Mucosa of rectum (tissue), 2 donors: Measurements from ENCODE around the gene KIFC3.
"Not testable (repeated sequence)": the region's sequence is repeated elsewhere in the genome, so short reads cannot be mapped to it uniquely, and the experiment has no call there.

Source experiments
- H3K27ac ChIP-seq, 2 donors: one replicate each; pipeline ENCODE4 v1.7.0; 2013; ENCODE audit warnings: inconsistent platforms in 2 of 2, low read depth in 2 of 2, low read length in 2 of 2
- H3K27me3 ChIP-seq, 2 donors: one replicate each; pipeline ENCODE4 v1.7.0; 2013; ENCODE audit warnings: low read length in 2 of 2; ENCODE audit not compliant: control insufficient read depth in 2 of 2, insufficient read depth in 2 of 2
- H3K36me3 ChIP-seq, 2 donors: one replicate each; pipeline ENCODE4 v1.7.0; 2013; ENCODE audit warnings: low read length in 2 of 2; ENCODE audit not compliant: control insufficient read depth in 2 of 2, insufficient read depth in 2 of 2
- H3K4me1 ChIP-seq, 2 donors: one replicate each; pipeline ENCODE4 v1.7.0; 2013; ENCODE audit warnings: low read length in 2 of 2, mild to moderate bottlenecking in 1 of 2; ENCODE audit not compliant: control insufficient read depth in 2 of 2, insufficient read depth in 2 of 2
- H3K4me3 ChIP-seq, 2 donors: one replicate each; pipeline ENCODE4 v1.7.0; 2013; ENCODE audit warnings: low read length in 2 of 2
- H3K9ac ChIP-seq, 2 donors: one replicate each; pipeline ENCODE4 v1.7.0; 2013; ENCODE audit warnings: low read length in 2 of 2, low read depth in 1 of 2, mild to moderate bottlenecking in 1 of 2
- H3K9me3 ChIP-seq, 2 donors: one replicate each; pipeline ENCODE4 v1.7.0; 2013; ENCODE audit warnings: low read length in 2 of 2; ENCODE audit not compliant: control insufficient read depth in 2 of 2
- donor health status: healthy.
- donor health status: Normal muscosa, but diverticular disease.

Gene KIFC3

DNA sequence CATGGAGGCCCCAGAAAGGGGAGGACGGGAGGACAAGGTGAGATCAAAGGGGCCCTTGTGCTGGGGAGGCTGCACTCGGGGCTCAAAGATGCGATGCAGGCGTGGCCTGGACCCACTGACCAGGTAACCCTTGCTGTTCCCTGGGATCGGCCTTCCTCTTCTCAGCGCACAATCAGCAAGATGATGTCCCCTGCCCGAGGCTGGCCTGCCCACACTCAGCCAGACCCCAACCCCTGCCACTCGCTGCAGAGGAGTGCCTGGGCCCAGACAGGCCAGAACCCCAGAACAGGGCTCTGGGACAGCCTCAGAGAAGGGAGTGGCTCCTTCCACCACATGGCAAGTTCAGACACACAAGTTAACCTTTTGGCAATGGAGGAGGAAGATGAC is 14.8 kb downstream of the KIFC3 start:
- H3K36me3 ChIP-seq = no peaks in the 10 kb centered on the region
- no peak overlapping the region for H3K27ac ChIP-seq
- H3K4me1 ChIP-seq = no peaks in the 10 kb centered on the region
- H3K27me3 ChIP-seq = peaks cover 0 to 3% of the 10 kb centered on the region in 2 donors
- H3K9ac ChIP-seq = no peak overlapping the region
- H3K9me3 ChIP-seq = no peaks in the 10 kb centered on the region
- H3K4me3 ChIP-seq = no peak overlapping the region

DNA sequence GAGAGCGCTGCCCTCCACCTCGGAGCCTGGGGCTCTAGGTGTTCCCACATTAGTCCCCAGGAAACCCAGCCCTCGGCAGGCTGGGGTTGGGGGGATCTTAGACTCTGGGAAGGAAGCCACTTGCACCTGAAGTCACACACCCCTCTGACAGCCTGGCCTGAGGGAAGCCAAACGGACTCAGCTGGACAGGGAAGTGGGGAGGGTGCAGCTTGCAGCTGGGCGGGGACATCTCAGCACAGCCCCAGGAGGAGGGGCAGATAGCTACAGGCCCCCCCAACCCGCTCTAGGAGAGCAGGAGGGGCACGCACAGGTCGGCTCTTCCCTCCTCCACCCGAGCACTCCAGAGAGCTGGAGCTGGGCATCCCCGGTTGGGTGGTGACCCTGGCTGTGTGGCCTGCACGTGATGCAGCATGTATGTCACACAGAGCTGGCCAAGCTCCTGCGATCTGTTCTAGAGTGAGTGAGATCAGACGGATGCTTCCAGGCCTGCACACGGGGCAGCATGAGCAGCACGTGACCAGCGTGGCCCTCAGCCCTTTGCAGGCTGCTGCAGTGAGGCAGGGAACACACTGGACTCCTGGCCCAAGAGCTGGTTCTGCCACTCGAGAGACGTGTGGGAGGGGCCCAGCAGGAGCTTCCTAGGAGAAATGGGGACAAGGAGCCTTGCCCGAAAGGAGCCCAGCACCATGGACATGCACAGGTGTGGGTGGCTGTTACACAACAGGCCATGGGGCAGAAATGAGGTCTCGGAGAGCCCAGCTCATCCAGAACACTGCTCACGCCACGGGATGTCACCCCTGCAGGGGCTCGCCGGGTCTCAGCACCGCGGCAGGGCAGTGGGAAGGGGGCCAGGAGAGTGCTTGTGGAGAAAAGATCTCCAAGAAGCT is 15.4 kb downstream of the KIFC3 start:
- Histone ChIP-seq H3K36me3 (no peaks in the 10 kb centered on the region), H3K4me1 (no peaks in the 10 kb centered on the region), H3K27me3 (peaks cover 0 to 3% of the 10 kb centered on the region in 2 donors), H3K9me3 (no peaks in the 10 kb centered on the region), H3K9ac (no peak overlapping the region), H3K4me3 (no peak overlapping the region), H3K27ac (no peak overlapping the region)

- no peaks in the 10 kb centered on the region for H3K36me3 ChIP-seq
- no peak overlapping the region for H3K9ac ChIP-seq
- no peaks in the 10 kb centered on the region for H3K4me1 ChIP-seq
- peaks cover 0 to 3% of the 10 kb centered on the region in 2 donors for H3K27me3 ChIP-seq
- H3K4me3 ChIP-seq = no peak overlapping the region
- no peak overlapping the region for H3K27ac ChIP-seq
- no peaks in the 10 kb centered on the region for H3K9me3 ChIP-seq
Observed at GRCh38 chr16:57785924-57786323, 16.4 kb downstream of the KIFC3 start.

DNA sequence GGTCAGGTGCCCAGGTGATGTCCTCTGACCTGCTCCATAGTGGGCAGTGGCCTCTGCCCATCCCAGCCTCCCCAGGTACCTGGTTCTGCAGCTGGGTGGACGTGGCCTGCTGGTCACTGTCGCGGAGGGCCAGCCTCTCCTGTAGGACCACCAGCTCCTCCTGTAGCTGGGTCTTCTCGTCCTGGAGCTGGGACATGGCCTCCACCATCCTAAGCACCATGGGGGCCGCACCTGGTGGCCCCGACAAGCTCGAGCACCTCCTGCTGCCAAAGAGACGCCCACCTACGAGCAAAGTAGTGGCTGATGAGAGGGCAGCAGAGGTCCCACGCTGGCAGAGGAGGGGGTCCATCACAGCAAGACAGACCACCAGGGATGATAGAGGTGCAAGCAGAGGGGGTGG is 16.9 kb downstream of the KIFC3 start:
- H3K27me3 ChIP-seq = peaks cover 0 to 3% of the 10 kb centered on the region in 2 donors
- no peak overlapping the region for H3K27ac ChIP-seq
- no peak overlapping the region for H3K4me3 ChIP-seq
- H3K36me3 ChIP-seq = no peaks in the 10 kb centered on the region
- H3K4me1 ChIP-seq = no peaks in the 10 kb centered on the region
- H3K9me3 ChIP-seq = no peaks in the 10 kb centered on the region
- no peak overlapping the region for H3K9ac ChIP-seq

GRCh38 chr16:57784334-57784733 is 18.0 kb downstream of the KIFC3 start:
- Histone ChIP-seq H3K27ac (no peak overlapping the region), H3K9ac (no peak overlapping the region), H3K9me3 (no peaks in the 10 kb centered on the region), H3K36me3 (no peaks in the 10 kb centered on the region), H3K4me3 (no peak overlapping the region), H3K4me1 (no peaks in the 10 kb centered on the region), H3K27me3 (peaks cover 0 to 3% of the 10 kb centered on the region in 2 donors)

DNA sequence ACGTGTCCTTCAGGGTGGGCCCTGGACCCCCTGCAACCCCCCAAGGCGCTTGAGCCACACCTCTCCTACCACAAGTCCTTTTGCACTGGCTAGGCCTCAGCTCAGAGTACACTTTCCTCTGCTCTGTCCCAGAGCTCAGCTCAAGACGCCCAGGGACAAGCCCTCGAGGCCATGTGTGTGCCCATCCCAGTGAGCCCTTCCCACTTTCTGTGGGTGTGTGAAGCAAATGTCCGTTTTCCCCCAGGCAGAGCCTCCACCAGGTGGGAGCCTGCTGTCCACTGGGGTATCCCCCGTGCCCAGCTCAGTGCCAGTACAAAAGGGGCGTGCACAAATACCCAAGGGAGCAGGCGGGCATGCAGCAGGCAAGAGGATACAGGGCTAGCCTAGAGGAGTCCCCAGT is 18.4 kb downstream of the KIFC3 start:
- H3K36me3 ChIP-seq = no peaks in the 10 kb centered on the region
- no peak overlapping the region for H3K4me3 ChIP-seq
- H3K9ac ChIP-seq = no peak overlapping the region
- H3K27ac ChIP-seq = no peak overlapping the region
- peaks cover 0 to 3% of the 10 kb centered on the region in 2 donors for H3K27me3 ChIP-seq
- H3K4me1 ChIP-seq = no peaks in the 10 kb centered on the region
- no peaks in the 10 kb centered on the region for H3K9me3 ChIP-seq

DNA sequence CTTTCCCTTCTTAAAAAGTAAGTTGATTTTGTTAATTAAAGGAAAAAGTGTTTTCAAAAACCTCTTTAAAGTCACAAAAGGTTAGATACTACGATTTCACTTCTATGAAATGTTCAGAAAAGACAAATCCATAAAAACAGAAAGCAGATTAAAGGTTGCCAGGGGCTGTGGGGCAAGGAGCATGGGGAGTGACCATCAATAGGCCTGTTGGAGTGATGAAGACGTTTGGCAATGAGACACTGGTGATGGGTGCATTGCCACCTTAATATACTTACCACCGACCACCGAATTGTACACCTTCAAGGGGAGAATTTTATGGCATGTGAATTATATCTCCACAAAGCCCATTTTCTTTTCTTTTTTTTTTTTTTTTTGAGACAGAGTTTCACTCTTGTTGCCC is 19.2 kb downstream of the KIFC3 start:
- Histone ChIP-seq H3K9ac (no peak overlapping the region), H3K4me1 (no peaks in the 10 kb centered on the region), H3K9me3 (no peaks in the 10 kb centered on the region), H3K36me3 (no peaks in the 10 kb centered on the region), H3K27ac (no peak overlapping the region), H3K4me3 (no peak overlapping the region), H3K27me3 (peaks cover 0 to 2% of the 10 kb centered on the region in 2 donors)

DNA sequence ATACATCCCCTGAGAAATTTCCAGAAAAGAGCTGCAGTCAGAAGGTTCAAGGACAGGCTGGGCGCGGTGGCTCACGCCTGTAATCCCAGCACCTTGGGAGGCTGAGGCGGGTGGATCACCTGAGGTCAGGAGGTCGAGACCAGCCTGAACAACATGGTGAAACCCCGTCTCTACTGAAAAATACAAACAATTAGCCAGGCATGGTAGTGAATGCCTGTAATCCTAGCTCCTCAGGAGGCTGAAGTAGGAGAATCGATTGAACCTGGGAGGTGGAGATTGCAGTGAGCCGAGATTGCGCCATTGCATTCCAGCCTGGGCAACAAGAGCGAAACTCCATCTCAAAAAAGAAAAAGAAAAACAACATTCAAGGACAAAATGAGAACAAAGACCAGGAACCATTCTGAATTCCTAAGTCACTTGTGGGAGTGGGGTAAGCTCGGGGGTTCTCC is 19.7 kb downstream of the KIFC3 start:
- not testable (repeated sequence) for H3K9me3 ChIP-seq, H3K9ac ChIP-seq, H3K27me3 ChIP-seq, H3K36me3 ChIP-seq, H3K4me3 ChIP-seq, H3K4me1 ChIP-seq, H3K27ac ChIP-seq

- Histone ChIP-seq H3K27me3 (no peaks in the 10 kb centered on the region), H3K9me3 (no peaks in the 10 kb centered on the region), H3K4me3 (no peak overlapping the region), H3K36me3 (no peaks in the 10 kb centered on the region), H3K27ac (no peak overlapping the region), H3K9ac (no peak overlapping the region), H3K4me1 (no peaks in the 10 kb centered on the region)
Observed at GRCh38 chr16:57781741-57782606, 20.3 kb downstream of the KIFC3 start.

DNA sequence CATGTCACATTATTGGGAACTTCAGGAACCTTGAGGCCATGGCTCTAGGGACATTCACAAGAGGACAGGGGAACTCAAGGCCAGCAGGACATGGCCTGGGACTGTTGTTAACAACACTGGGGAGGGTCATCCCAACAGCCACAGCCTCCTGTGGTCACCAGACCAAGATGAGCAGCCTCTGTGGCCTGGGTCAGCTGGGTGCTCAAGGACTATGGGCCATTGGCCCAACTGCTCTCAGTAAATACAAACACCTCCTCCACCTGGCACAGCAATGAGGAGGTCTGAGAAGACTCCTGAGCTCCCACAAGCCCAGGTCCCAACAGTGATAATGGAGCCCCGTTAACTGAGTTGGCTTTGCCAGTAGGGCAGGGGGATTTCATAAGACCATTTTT is 20.9 kb downstream of the KIFC3 start:
- H3K27ac ChIP-seq = no peak overlapping the region
- no peaks in the 10 kb centered on the region for H3K9me3 ChIP-seq
- H3K4me3 ChIP-seq = no peak overlapping the region
- no peaks in the 10 kb centered on the region for H3K36me3 ChIP-seq
- no peak overlapping the region for H3K9ac ChIP-seq
- H3K27me3 ChIP-seq = no peaks in the 10 kb centered on the region
- no peaks in the 10 kb centered on the region for H3K4me1 ChIP-seq
